SK-N-SH (cell line): ENCODE results near the gene RPS6KL1. TPM values are rescaled to one million over a fixed set of nuclear protein-coding genes. Genes with fewer than 3 reads are reported as not detected.

ENCODE experiments used
- CTCF ChIA-PET: fragments of 300-600, 350-600 bp; formaldehyde crosslinking; extraction: SDS; loops from one replicate; lab custom pipeline; 2021; lab: Yijun Ruan, JAX
- POLR2A ChIA-PET: fragments of 350-600 bp; sonication (Branson Sonifier 250); formaldehyde crosslinking; extraction: SDS; loops from one replicate; lab custom pipeline; 2020; ENCODE audit warnings: antibody characterized with exemption, inconsistent platforms; lab: Yijun Ruan, JAX
- DNase-seq: peaks from one replicate; pipeline ENCODE4 v3.0.0; 2012
- H2AFZ ChIP-seq: fragments of 200-600 bp; sonication (generic); 2 replicates; pipeline ENCODE4 v1.8.1; 2016; ENCODE audit warnings: antibody characterized with exemption, mild to moderate bottlenecking, low read depth
- H3F3A ChIP-seq: fragments of 200-600 bp; sonication (generic); replicated peaks from 2 replicates; pipeline ENCODE3; 2016; ENCODE audit warnings: antibody characterized with exemption, mild to moderate bottlenecking; ENCODE audit not compliant: insufficient read depth
- H3K27ac ChIP-seq, 2 experiments: fragments of 200-500 bp in 1 of 2; fragments of 200-600 bp in 1 of 2; sonication (Bioruptor generic) in 1 of 2; sonication (generic), shearing (Covaris generic) in 1 of 2; 2 replicates each; pipeline versions ENCODE4 v1.5.1 to v1.6.1; 2014 to 2016; ENCODE audit warnings: low read depth in 2 of 2, inconsistent platforms in 1 of 2, low read length in 1 of 2, mild to moderate bottlenecking in 1 of 2, mixed read lengths in 1 of 2
- H3K27me3 ChIP-seq: fragments of 200-600 bp; sonication (generic), shearing (Covaris generic); 2 replicates; pipeline ENCODE4 v1.6.1; 2016; ENCODE audit warnings: mixed run types; ENCODE audit not compliant: insufficient read depth
- H3K36me3 ChIP-seq, 2 experiments: fragments of 200-500 bp in 1 of 2; fragments of 200-600 bp in 1 of 2; sonication (Bioruptor generic) in 1 of 2; sonication (generic) in 1 of 2; replicated peaks in 1 of 2; 2 replicates each; pipeline versions ENCODE3 to v1.5.1; 2014 to 2016; ENCODE audit warnings: low read length in 1 of 2, mild to moderate bottlenecking in 1 of 2; ENCODE audit not compliant: insufficient read depth in 2 of 2, control insufficient read depth in 1 of 2
- H3K4me1 ChIP-seq, 2 experiments: fragments of 200-500 bp in 1 of 2; fragments of 200-600 bp in 1 of 2; sonication (Bioruptor generic) in 1 of 2; sonication (generic), shearing (Covaris generic) in 1 of 2; 2 replicates each; pipeline versions ENCODE4 v1.5.1 to v1.6.1; 2014 to 2016; ENCODE audit warnings: low read depth in 1 of 2, low read length in 1 of 2, mixed run types in 1 of 2; ENCODE audit not compliant: insufficient read depth in 2 of 2, control insufficient read depth in 1 of 2
- H3K4me2 ChIP-seq: fragments of 200-600 bp; sonication (generic), shearing (Covaris generic); 2 replicates; pipeline ENCODE4 v1.6.1; 2017; ENCODE audit warnings: mixed run types
- H3K4me3 ChIP-seq, 2 experiments: fragments of 200-500 bp in 1 of 2; fragments of 200-600 bp in 1 of 2; sonication (Bioruptor generic) in 1 of 2; sonication (generic), shearing (Covaris generic) in 1 of 2; 2 replicates each; pipeline versions ENCODE4 v1.5.1 to v1.8.1; 2014 to 2016; ENCODE audit warnings: low read depth in 2 of 2, inconsistent platforms in 1 of 2, low read length in 1 of 2, mild to moderate bottlenecking in 1 of 2, mixed read lengths in 1 of 2, moderate library complexity in 1 of 2
- H3K79me2 ChIP-seq: fragments of 200-600 bp; sonication (generic); 2 replicates; pipeline ENCODE4 v1.8.1; 2017; ENCODE audit warnings: mild to moderate bottlenecking; ENCODE audit not compliant: insufficient read depth
- H3K9ac ChIP-seq: fragments of 200-600 bp; sonication (generic); 2 replicates; pipeline ENCODE4 v1.6.1; 2017; ENCODE audit warnings: mixed run types
- H3K9me2 ChIP-seq: fragments of 200-600 bp; sonication (generic); 2 replicates; pipeline ENCODE4 v1.6.1; 2017; ENCODE audit warnings: mixed run types
- H3K9me3 ChIP-seq: fragments of 200-600 bp; sonication (generic); 2 replicates; pipeline ENCODE4 v1.6.1; 2017; ENCODE audit warnings: mixed run types, mild to moderate bottlenecking, moderate library complexity
- H4K20me1 ChIP-seq: fragments of 200-600 bp; sonication (generic); 2 replicates; pipeline ENCODE4 v1.6.1; 2017; ENCODE audit warnings: mild to moderate bottlenecking, mixed run types; ENCODE audit not compliant: insufficient read depth
- CHD2 ChIP-seq: fragments of 150-350 bp; IDR thresholded peaks from 2 replicates; pipeline ENCODE4 v1.6.1; 2018; ENCODE audit warnings: low read length; ENCODE audit not compliant: partially characterized antibody
- ELF1 ChIP-seq: IDR thresholded peaks from 2 replicates; pipeline ENCODE4 v1.4.0; 2012
- EP300 ChIP-seq, 2 experiments: IDR thresholded peaks; 2 replicates each; pipeline versions ENCODE4 v1.4.0 to v1.6.1; 2012; ENCODE audit warnings: borderline replicate concordance in 1 of 2, low read depth in 1 of 2, low read length in 1 of 2
- FOSL2 ChIP-seq: IDR thresholded peaks from 2 replicates; pipeline ENCODE4 v1.4.0; 2012; ENCODE audit warnings: low read depth, mild to moderate bottlenecking, moderate library complexity, borderline replicate concordance
- FOXJ3 ChIP-seq: sonication (generic); formaldehyde crosslinking; IDR thresholded peaks from 2 replicates; pipeline ENCODE4 v1.5.1; 2020; ENCODE audit warnings: mild to moderate bottlenecking, missing genetic modification reagents
- IRF3 ChIP-seq: fragments of 150-350 bp; IDR thresholded peaks from 2 replicates; pipeline ENCODE4 v1.6.1; 2016; ENCODE audit warnings: mild to moderate bottlenecking, low read depth, low read length
- NFIC ChIP-seq: IDR thresholded peaks from 2 replicates; pipeline ENCODE4 v1.4.0; 2012; ENCODE audit warnings: borderline replicate concordance
- POLR2AphosphoS5 ChIP-seq: IDR thresholded peaks from 2 replicates; pipeline ENCODE4 v1.6.1; 2012; ENCODE audit warnings: low read depth, low read length
- RAD21 ChIP-seq: IDR thresholded peaks from 2 replicates; pipeline ENCODE4 v1.6.1; 2012; ENCODE audit warnings: mild to moderate bottlenecking, low read length
- RFX5 ChIP-seq: IDR thresholded peaks from 2 replicates; pipeline ENCODE4 v1.6.1; 2012; ENCODE audit warnings: mild to moderate bottlenecking, improper control_type of control experiment, low read length
- USF1 ChIP-seq: IDR thresholded peaks from 2 replicates; pipeline ENCODE4 v1.4.0; 2012; ENCODE audit warnings: low read depth, borderline replicate concordance
- YY1 ChIP-seq: IDR thresholded peaks from 2 replicates; pipeline ENCODE4 v1.4.0; 2012; ENCODE audit warnings: low read depth, mild to moderate bottlenecking
- ZBTB33 ChIP-seq: IDR thresholded peaks from 2 replicates; pipeline ENCODE4 v1.4.0; 2012; ENCODE audit warnings: low read depth, borderline replicate concordance
- WGBS: methylation state at CpG from one replicate; pipeline ENCODE4 v1.1.6; 2017; ENCODE audit warnings: low lambda C conversion rate; 5-methylcytosine and 5-hydroxymethylcytosine counted together
- polyA plus RNA-seq, 3 experiments: library from polyadenylated mRNA; depleted of rRNA; stranded (reverse); fragments of >200 nt; gene quantifications; 2 replicates each; pipeline ENCODE4 v1.2.3, GENCODE V29; 2012

Gene RPS6KL1
- polyA plus RNA-seq, 1 of the 3 experiments (the other 2 are of a cell fraction) = 2.5 TPM

GRCh38 chr14:74902941-74903705 lies 19.9 kb downstream of the RPS6KL1 start:
- no peaks in the 10 kb centered on the region for H3K79me2 ChIP-seq
- no peak overlapping the region for H3K4me3 ChIP-seq
- H3K36me3 ChIP-seq = peaks cover 39 to 64% of the 10 kb centered on the region in 2 experiments
- no peaks in the 10 kb centered on the region for H3K9me3 ChIP-seq
- WGBS = 93% methylated on average over 9 of the region's 10 CpGs
- POLR2A ChIA-PET = no interaction called here
- H3K4me2 ChIP-seq = no peak overlapping the region
- no peaks in the 10 kb centered on the region; a peak in 1 of 4 replicates for H3K4me1 ChIP-seq
- no peaks in the 10 kb centered on the region for H4K20me1 ChIP-seq
- no peak for TF ChIP-seq USF1
- TF ChIP-seq RFX5 = no peak
- no peak for TF ChIP-seq CHD2
- no peak for TF ChIP-seq FOSL2
- no peak for TF ChIP-seq NFIC
- TF ChIP-seq, all 33 proteins: peak for 0
- DNase-seq = no peak
- Histone ChIP-seq H3K9me2 (no peaks in the 10 kb centered on the region), H3K27me3 (no peaks in the 10 kb centered on the region), H3K27ac (no peak overlapping the region; a peak in 1 of 4 replicates), H3F3A (peaks cover 29% of the 10 kb centered on the region), H2AFZ (no peak overlapping the region), H3K9ac (no peak overlapping the region)
- CTCF ChIA-PET = interaction anchor here (26.0 kb wide), 1 partner anchor 49 kb away, joined by 537 read pairs; no protein-coding TSS in a partner anchor

- no peaks in the 10 kb centered on the region for H4K20me1 ChIP-seq
- no peak overlapping the region for H3K9ac ChIP-seq
- H3K36me3 ChIP-seq = peaks cover 70 to 88% of the 10 kb centered on the region in 2 experiments
- no peak overlapping the region for H3K4me2 ChIP-seq
- no peak for TF ChIP-seq CHD2
- no peak for TF ChIP-seq EP300 (IDR thresholded peaks at IDR 0.05; ENCODE audit: borderline replicate concordance in 1 of 2, low read depth in 1 of 2, low read length in 1 of 2)
- no peak for TF ChIP-seq ZBTB33
- no peak for TF ChIP-seq IRF3
- no peak for TF ChIP-seq RAD21
- TF ChIP-seq FOXJ3 (CRISPR knock-in tag) = no peak
- TF ChIP-seq NFIC = no peak
- no peak for TF ChIP-seq ELF1
- no peak for TF ChIP-seq YY1
- TF ChIP-seq POLR2AphosphoS5 = no peak
- WGBS = 86% methylated on average over 5 of the region's 5 CpGs
- H3K9me3 ChIP-seq = no peaks in the 10 kb centered on the region
- CTCF ChIA-PET = interaction anchor here (13.2 to 26.0 kb wide), 2 partner anchors 9 to 44 kb away, joined by 124 to 537 read pairs; no protein-coding TSS in a partner anchor
- H2AFZ ChIP-seq = no peak overlapping the region
- no peak for DNase-seq
- H3K27me3 ChIP-seq = no peaks in the 10 kb centered on the region
- H3F3A ChIP-seq = peaks cover 10% of the 10 kb centered on the region
- H3K27ac ChIP-seq = no peak overlapping the region
- H3K4me3 ChIP-seq = no peak overlapping the region
- no peaks in the 10 kb centered on the region for H3K4me1 ChIP-seq
- no peaks in the 10 kb centered on the region for H3K79me2 ChIP-seq
- H3K9me2 ChIP-seq = no peaks in the 10 kb centered on the region
- POLR2A ChIA-PET = no interaction called here
Observed at GRCh38 chr14:74898694-74899093, 24.4 kb downstream of the RPS6KL1 start.
